Skin of body (tissue), 2 donors: ENCODE measurements around the gene TRPM4. TPM values are rescaled to one million over a fixed set of nuclear protein-coding genes. Genes with fewer than 3 reads are reported as not detected.
"Not testable (repeated sequence)": the region's sequence is repeated elsewhere in the genome, so short reads cannot be mapped to it uniquely, and the experiment has no call there.

Source experiments
- DNase-seq: peaks from one replicate; lab custom pipeline; 2025; lab: John Stamatoyannopoulos, UW
- total RNA-seq: library from RNA; depleted of rRNA; stranded (reverse); fragments of >200 nt; gene quantifications from one replicate; pipeline ENCODE4 v1.2.3, GENCODE V29; 2014

TRPM4 gene
- total RNA-seq, 1 donor from 2014 or later, result 24.0 TPM

GRCh38 chr19:49126575-49126974 is 31.0 kb upstream of the TRPM4 start:
- DNase-seq, result no peak

- DNase-seq, result not testable (repeated sequence)
Observed at GRCh38 chr19:49127225-49127624, 30.4 kb upstream of the TRPM4 start.

- DNase-seq, result peak; percentile 96
Observed at GRCh38 chr19:49127674-49128544, 29.7 kb upstream of the TRPM4 start.

GRCh38 chr19:49128545-49129237 is 28.9 kb upstream of the TRPM4 start:
- no peak for DNase-seq

- DNase-seq, result no peak
Observed at GRCh38 chr19:49129238-49129583, 28.4 kb upstream of the TRPM4 start.

GRCh38 chr19:49130325-49130724 is 27.3 kb upstream of the TRPM4 start:
- no peak for DNase-seq

GRCh38 chr19:49132974-49133609 is 24.5 kb upstream of the TRPM4 start:
- DNase-seq, result no peak

GRCh38 chr19:49133621-49134454 is 23.8 kb upstream of the TRPM4 start:
- peak; percentile 70 for DNase-seq

- no peak for DNase-seq
Observed at GRCh38 chr19:49135686-49136085, 21.9 kb upstream of the TRPM4 start.

- no peak for DNase-seq
Observed at GRCh38 chr19:49136771-49137171, 20.8 kb upstream of the TRPM4 start.

- no peak for DNase-seq
Observed at GRCh38 chr19:49140951-49141350, 16.6 kb upstream of the TRPM4 start.

- DNase-seq, result no peak
Observed at GRCh38 chr19:49141352-49141751, 16.2 kb upstream of the TRPM4 start.

GRCh38 chr19:49142866-49143335 is 14.7 kb upstream of the TRPM4 start:
- DNase-seq, result peak; percentile 87

GRCh38 chr19:49145573-49146407 is 11.8 kb upstream of the TRPM4 start:
- peak; percentile 27 for DNase-seq

- not testable (repeated sequence) for DNase-seq
Observed at GRCh38 chr19:49146408-49146770, 11.2 kb upstream of the TRPM4 start.

- DNase-seq, result no peak
Observed at GRCh38 chr19:49148044-49148682, 9.4 kb upstream of the TRPM4 start.

- peak; percentile 87 for DNase-seq
Observed at GRCh38 chr19:49148784-49149651, 8.6 kb upstream of the TRPM4 start.

- DNase-seq, result peak; percentile 87
Observed at GRCh38 chr19:49149652-49150105, 7.9 kb upstream of the TRPM4 start.
